ENCODE measurements around the gene CCDC39. TPM values are rescaled to one million over a fixed set of nuclear protein-coding genes. Genes with fewer than 3 reads are reported as not detected.

The CCDC39 gene
- total and polyA plus RNA-seq, 2 of the 8 experiments (the other 6 are each of a cell fraction or from before 2014, with no cell fraction given), result 0.12 to 0.80 TPM

- Histone ChIP-seq H2AFZ (ENCODE audit: low read length) (no peak overlapping the region), H3K4me1 (replicated peaks in 1 of 4; ENCODE audit: control insufficient read depth in 3 of 4, insufficient read depth in 4 of 4, low read length in 3 of 4) (no peaks in the 10 kb centered on the region), H3K9me3 (ENCODE audit: insufficient read depth in 2 of 2, low read depth in 1 of 2, low read length in 1 of 2) (no peaks in the 10 kb centered on the region), H4K5ac (ENCODE audit: insufficient read length, low read depth, low read length) (no peak overlapping the region), H3K23ac (ENCODE audit: insufficient read length) (no peak overlapping the region), H4K8ac (ENCODE audit: extremely low read depth, insufficient read depth, low read length) (no peak overlapping the region), H2BK12ac (ENCODE audit: low read depth, low read length) (no peak overlapping the region), H2BK15ac (ENCODE audit: low read length) (no peak overlapping the region), H2BK5ac (ENCODE audit: low read depth, low read length) (no peak overlapping the region), H3K4ac (replicated peaks; ENCODE audit: insufficient read length, low read depth, low read length) (no peak overlapping the region), H3K79me1 (ENCODE audit: low read depth, low read length) (no peaks in the 10 kb centered on the region), H3K56ac (replicated peaks; ENCODE audit: insufficient read length, low read depth, low read length) (no peak overlapping the region), H3K27me3 (replicated peaks in 1 of 4; ENCODE audit: control insufficient read depth in 3 of 4, extremely low read depth in 1 of 4, insufficient read depth in 3 of 4, low read length in 3 of 4) (no peaks in the 10 kb centered on the region), H3K4me3 (ENCODE audit: extremely low read depth in 1 of 4, insufficient read depth in 2 of 4, low read depth in 3 of 4, low read length in 4 of 4) (no peak overlapping the region), H2BK20ac (ENCODE audit: low read length) (no peak overlapping the region), H2AK5ac (ENCODE audit: low read depth, low read length) (no peak overlapping the region), H3K27ac (ENCODE audit: low read depth, low read length) (no peak overlapping the region), H3K18ac (ENCODE audit: extremely low read depth, low read length) (no peak overlapping the region), H3K9ac (replicated peaks in 1 of 4; ENCODE audit: extremely low read depth in 1 of 4, low read depth in 3 of 4, low read length in 3 of 4) (no peak overlapping the region), H3K14ac (ENCODE audit: insufficient read length) (no peak overlapping the region), H4K91ac (replicated peaks; ENCODE audit: insufficient read length, low read length) (no peak overlapping the region), H3K36me3 (ENCODE audit: control insufficient read depth in 2 of 4, insufficient read depth in 4 of 4, low read length in 3 of 4) (no peaks in the 10 kb centered on the region), H2BK120ac (replicated peaks; ENCODE audit: low read depth, low read length) (no peak overlapping the region), H3K4me2 (ENCODE audit: insufficient read depth in 1 of 2, low read depth in 2 of 2, low read length in 2 of 2) (no peak overlapping the region), H3K23me2 (ENCODE audit: low read depth, low read length) (no peaks in the 10 kb centered on the region), H4K20me1 (replicated peaks in 1 of 2; ENCODE audit: control insufficient read depth in 1 of 2, insufficient read depth in 2 of 2, low read length in 2 of 2) (no peaks in the 10 kb centered on the region), H3K79me2 (ENCODE audit: control insufficient read depth in 1 of 2, insufficient read depth in 2 of 2, low read length in 2 of 2) (no peaks in the 10 kb centered on the region)
- FAIRE-seq (no peak), DNase-seq (ENCODE audit: low read depth in 1 of 2, low spot score in 2 of 2) (no peak)
- CTCF ChIA-PET (ENCODE audit: partially characterized antibody), result interaction anchor here (0.6 to 2.1 kb wide), 11 partner anchors 9 to 892 kb away, joined by 3 to 13 read pairs (median 4); partner anchors contain the start of gene CCDC39
- POLR2A ChIA-PET (ENCODE audit: partially characterized antibody), result no interaction called here
- WGBS, 2 experiments (ENCODE audit: extremely low coverage in 1 of 2, insufficient coverage in 1 of 2, insufficient read length in 1 of 2, insufficient replicate concordance in 2 of 2, low coverage in 1 of 2, low lambda C conversion rate in 2 of 2, missing lambda C conversion rate in 1 of 2), result 26% methylated on average over 1 of the region's 1 CpG; no CpG with 5 or more reads in 1 of the 2 experiments
- TF ChIP-seq RAD21 (IDR thresholded peaks at IDR 0.05 in 1 of 2, conservative IDR thresholded peaks at IDR 0.05 in 1 of 2; ENCODE audit: low read depth in 2 of 2, low read length in 2 of 2) (peak; percentile 11 to 23; a peak in 2 of 4 replicates), USF2 (IDR thresholded peaks at IDR 0.05; ENCODE audit: low read length) (no peak), CTCF (IDR thresholded peaks at IDR 0.05; ENCODE audit: control extremely low read depth in 1 of 3, insufficient read depth in 1 of 3, low read depth in 1 of 3, low read length in 3 of 3) (peak in 2 of 3 experiments; percentile 18 to 36; a peak in 2 of 4 replicates), RFX5 (IDR thresholded peaks at IDR 0.05; ENCODE audit: borderline replicate concordance, low read depth, low read length) (no peak)
Measured at GRCh38 chr3:180646187-180646790, 33.0 kb downstream of the CCDC39 start.
